HG03521 (cell line): ENCODE data around the gene ARID3A.
"Not testable (repeated sequence)": the region's sequence is repeated elsewhere in the genome, so short reads cannot be mapped to it uniquely, and the experiment has no call there.

ENCODE experiments used
- ATAC-seq: cut with Tn5 transposase; IDR thresholded peaks from one replicate; pipeline ENCODE4 v1.9.1; 2021; ENCODE audit warnings: mild to moderate bottlenecking, moderate library complexity; ENCODE audit not compliant: unreplicated experiment

The ARID3A gene

GRCh38 chr19:1014161-1015060, 88.6 kb downstream of the ARID3A start:
- ATAC-seq = no peak

DNA sequence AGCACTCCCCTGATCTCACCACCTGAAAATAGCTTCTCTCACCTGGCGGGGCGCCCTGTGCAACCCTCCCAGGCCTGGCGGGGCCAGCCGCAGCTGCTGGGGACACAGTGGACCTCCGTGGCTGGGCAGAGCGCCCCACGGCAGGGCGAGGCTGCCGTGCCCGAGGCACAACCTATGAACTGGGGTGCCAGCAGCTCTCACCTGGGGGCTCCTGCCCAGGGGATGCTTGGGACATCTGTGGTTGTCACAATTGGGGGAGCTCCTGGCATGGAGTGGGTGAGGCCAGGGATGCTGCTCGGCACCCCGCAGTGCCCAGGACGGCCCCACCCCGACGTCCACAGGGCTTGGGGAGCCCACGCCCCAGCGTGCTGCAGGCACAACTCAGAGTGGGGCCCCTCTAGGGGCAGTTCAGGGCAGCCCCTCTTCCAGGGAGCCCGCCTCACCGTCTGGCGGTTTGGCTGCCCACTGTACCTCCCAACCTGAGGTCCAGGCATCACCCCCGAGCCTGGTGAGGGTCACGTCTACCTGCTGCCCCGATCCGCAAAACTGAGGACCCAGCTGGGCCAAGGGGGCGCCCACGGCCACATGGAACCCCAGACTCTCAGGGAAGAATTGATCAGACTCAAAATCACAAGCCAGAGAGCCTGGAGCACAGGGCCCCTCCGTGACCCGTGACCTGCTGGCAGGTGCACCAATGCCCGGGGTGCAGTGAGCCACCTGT, 89.4 kb downstream of the ARID3A start:
- ATAC-seq = no peak

DNA sequence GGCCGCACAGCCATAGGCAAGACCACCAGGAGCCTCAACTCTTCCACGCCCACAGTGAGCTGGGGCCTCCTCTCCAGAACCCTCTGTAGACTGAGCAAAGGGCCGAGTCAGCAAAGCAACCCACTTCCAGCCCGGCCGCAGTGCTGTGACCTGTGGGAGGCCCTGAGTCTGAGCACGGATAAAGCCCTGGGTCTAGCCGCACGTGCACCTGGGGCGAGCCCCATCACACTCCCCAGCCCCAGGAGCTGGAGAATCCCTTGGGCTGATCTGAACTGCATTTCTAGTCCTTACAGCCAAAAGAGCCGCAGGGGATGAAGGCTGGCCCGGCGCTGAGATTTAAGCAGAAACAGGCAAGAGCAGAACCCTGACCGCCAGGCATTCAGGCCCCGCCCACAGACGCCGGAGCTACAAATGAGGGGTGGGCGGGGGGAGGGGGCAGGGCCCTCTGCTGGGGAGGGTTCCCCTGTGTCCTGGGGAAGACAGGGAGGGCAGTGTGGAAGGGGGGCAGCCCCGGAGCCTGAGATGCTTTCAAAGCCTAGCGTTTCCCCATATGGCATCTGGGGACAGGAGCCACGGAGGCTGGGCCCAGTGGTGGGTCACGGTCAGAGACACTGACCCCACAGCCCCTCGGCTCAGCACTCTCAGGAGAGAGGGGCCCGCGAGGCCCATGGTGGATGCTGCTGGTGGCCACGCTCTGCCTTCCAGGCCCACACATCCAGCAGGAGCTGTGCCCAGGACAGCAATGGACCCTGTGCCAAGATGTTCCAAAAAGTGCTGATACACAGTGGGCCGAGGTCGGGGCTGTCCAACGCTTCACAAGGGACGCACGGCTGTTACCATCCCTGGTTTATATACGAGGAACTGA, 90.2 kb downstream of the ARID3A start:
- no peak for ATAC-seq

GRCh38 chr19:1016647-1017114, 90.8 kb downstream of the ARID3A start:
- no peak for ATAC-seq

GRCh38 chr19:1017115-1017905, 91.5 kb downstream of the ARID3A start:
- no peak for ATAC-seq

DNA sequence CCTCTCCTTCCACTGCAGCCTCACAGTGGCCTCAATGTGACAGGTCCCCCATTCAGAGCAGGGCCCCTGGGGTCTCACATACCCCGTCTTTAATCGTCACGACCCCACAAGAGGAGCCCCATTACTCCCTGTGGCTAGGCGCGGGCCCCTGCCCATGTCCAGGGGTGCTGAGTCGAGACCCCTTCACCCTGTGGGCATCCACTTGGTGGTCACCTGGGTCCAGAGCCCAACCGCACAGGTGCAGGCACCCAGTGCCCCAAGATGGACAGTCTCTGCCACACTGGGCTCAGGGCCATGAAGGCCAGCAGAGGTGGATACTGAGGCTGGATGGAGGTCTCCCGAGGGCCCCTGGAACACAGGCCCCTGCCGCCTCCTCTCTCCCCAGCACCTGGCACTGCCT, 92.1 kb downstream of the ARID3A start:
- ATAC-seq = no peak

DNA sequence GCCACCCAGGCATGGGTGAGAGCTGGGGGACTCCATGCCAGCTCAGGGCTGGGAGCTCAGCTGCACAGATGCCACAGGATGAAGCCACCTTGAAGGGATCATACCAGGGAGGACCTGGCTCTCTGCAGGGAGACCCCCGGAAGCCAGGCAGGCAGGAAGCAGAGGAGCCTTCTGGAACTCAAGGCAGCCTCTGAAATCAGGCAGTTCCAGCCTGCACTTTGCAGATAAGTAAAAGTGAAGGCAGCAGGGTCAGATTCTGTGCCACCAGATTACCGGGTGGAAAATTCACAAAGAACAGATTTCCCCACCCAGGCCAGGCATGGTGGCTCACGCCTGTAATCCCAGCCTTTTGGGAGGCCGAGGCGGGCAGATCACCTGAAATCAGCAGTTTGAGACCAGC, 92.6 kb downstream of the ARID3A start:
- ATAC-seq = no peak

DNA sequence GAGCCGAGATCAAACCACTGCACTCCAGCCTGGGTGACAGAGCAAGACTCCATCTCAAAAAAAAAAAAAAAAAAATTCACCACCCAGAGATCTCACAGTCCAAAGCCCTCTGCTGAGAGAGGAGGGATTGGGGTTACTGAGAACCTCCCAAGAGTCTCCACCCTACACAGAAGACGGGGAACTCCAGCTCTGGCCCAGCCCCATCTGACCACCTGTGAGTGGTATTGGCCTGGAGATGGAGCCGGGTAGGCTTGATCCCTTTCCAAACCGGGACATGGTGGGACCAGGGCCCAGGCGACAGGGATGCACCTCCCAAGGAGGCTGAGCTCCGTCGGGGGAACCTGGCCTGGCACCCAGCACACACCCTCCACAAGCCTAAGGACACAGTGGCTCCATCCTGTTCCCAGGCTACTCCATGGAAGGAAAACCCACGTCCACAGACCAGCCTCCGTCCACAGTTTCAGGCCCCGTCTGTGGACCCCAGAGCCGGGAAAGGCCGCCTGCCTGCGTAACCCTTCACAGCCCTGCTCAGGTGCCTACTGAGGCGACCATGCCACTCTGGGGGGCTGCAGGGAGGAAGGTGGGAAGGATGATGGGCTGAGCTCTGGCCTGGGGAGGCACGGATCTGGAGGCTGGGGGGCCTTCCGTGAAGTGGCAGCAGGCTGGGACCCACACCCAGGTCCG, 93.2 kb downstream of the ARID3A start:
- ATAC-seq = no peak

- ATAC-seq = no peak
These were observed 93.8 kb downstream of the ARID3A start for GRCh38 chr19:1019616-1019961.

DNA sequence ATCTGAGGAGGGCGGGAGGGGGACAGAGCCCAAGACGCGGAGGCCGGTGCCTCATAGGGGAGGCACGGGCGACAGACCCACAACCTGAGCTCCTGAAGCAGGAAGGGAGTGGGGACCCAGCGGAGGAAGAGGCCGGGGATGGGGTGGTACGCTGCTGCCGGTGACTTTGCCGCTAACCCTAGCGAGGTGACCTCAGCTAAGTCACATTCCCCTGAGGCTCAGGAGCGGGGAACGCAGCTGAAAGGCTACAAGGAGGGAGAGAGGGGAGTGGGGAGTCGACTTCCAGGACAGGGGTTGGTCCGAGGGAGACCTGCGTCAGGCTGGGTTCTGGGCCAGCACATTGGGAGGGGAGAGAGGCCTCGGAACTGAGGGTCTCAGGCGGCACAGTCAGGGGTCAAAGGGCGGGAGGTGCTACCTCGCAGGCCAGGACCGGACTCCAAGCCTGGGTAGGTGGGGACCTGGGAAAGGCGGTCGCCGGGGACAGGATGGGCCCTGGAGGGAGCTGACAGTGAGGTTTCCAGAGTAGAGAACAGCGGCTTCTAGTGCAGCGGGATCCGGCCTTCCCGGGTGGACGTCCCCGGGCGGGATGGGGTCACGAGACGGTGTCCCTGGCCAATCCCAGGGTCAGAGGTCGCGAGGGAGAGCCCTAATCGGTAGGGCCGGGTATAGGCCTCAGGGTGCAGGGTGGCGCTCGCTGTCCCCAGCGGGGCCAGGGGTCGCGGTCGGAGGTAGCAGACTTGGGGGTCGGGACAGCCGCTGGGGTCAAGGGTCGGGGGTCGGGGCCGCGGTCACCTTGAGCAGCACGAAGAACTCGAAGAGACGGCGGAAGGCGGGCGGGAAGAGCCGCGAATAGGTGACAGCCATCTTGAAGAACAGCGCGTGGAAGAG, 94.4 kb downstream of the ARID3A start:
- ATAC-seq = no peak

DNA sequence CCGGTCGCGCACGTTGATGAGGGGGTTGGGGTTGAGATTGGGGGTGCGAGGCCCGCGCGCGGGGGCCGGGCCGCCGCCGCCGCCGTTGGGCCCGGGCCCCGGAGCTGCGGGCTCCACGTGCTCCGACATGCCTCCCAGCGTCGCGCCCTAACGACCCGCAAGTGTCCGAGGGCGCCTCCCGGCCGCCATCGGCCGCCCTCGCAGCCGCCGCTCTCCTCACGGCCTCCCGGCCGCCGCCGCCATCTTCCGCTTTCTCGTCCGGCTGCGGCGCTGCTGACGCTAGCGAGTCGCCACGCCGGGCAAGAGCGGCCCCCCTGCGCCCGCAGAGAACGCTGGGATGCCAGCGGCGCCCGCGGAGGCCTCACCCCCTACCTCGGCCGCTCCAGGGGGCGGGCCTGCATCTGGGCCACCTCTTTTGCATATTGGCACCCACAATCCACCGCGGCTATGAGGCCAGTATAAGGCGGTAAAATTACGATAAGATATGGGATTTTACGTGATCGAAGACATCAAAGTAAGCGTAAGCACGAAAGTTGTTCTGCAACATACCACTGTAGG, 95.1 kb downstream of the ARID3A start, which contains the start of gene TMEM259:
Gene TMEM259 (minus strand): TSS at position 256 of the 558 bp plus-strand sequence. CDS start 127 bp downstream, at position 129.
- ATAC-seq = peak; percentile 86

GRCh38 chr19:1023883-1024188, 98.0 kb downstream of the ARID3A start:
- not testable (repeated sequence) for ATAC-seq

GRCh38 chr19:1025080-1025479, 99.2 kb downstream of the ARID3A start:
- ATAC-seq = not testable (repeated sequence)
